Brain microvascular endothelial cell (primary cell): ENCODE data around the gene INSRR.

Experiments
- DNase-seq: peaks from one replicate; pipeline ENCODE4 v3.0.0-alpha.2; 2020
- H3K27ac ChIP-seq: fragments of 250-450 bp; sonication (Bioruptor Pico); 2 replicates; pipeline ENCODE4 v1.5.1; 2020; ENCODE audit warnings: mild to moderate bottlenecking, moderate library complexity
- H3K27me3 ChIP-seq: fragments of 250-450 bp; sonication (Bioruptor Pico); replicated peaks from 2 replicates; pipeline ENCODE4 v1.5.1; 2020; ENCODE audit warnings: mild to moderate bottlenecking
- H3K36me3 ChIP-seq: fragments of 250-450 bp; sonication (Bioruptor Pico); replicated peaks from 2 replicates; pipeline ENCODE4 v1.5.1; 2020; ENCODE audit warnings: mild to moderate bottlenecking
- H3K4me3 ChIP-seq: 2 replicates; pipeline ENCODE4 v1.5.1; 2011; ENCODE audit warnings: low read depth, mild to moderate bottlenecking, control low read depth, low read length, moderate library complexity
- CTCF ChIP-seq: IDR thresholded peaks from 2 replicates; pipeline ENCODE4 v1.5.1; 2011; ENCODE audit warnings: low read depth, mild to moderate bottlenecking, moderate library complexity, low read length, control low read depth, inconsistent platforms; ENCODE audit errors: missing control alignments
- in situ Hi-C: cut with HindIII; loops from 2 replicates; pipeline ENCODE4 v1.10.0; 2017; ENCODE audit warnings: low sequenced_read_pairs, low pct_ligation_motif_present

Gene INSRR

GRCh38 chr1:156899956-156900718 is 41.2 kb upstream of the INSRR start:
- TF ChIP-seq CTCF, result no peak
- Histone ChIP-seq H3K27me3 (no peaks in the 10 kb centered on the region), H3K4me3 (no peak overlapping the region), H3K36me3 (no peaks in the 10 kb centered on the region), H3K27ac (no peak overlapping the region)
- in situ Hi-C loops, result no loop called here
- DNase-seq, result peak; percentile 49

DNA sequence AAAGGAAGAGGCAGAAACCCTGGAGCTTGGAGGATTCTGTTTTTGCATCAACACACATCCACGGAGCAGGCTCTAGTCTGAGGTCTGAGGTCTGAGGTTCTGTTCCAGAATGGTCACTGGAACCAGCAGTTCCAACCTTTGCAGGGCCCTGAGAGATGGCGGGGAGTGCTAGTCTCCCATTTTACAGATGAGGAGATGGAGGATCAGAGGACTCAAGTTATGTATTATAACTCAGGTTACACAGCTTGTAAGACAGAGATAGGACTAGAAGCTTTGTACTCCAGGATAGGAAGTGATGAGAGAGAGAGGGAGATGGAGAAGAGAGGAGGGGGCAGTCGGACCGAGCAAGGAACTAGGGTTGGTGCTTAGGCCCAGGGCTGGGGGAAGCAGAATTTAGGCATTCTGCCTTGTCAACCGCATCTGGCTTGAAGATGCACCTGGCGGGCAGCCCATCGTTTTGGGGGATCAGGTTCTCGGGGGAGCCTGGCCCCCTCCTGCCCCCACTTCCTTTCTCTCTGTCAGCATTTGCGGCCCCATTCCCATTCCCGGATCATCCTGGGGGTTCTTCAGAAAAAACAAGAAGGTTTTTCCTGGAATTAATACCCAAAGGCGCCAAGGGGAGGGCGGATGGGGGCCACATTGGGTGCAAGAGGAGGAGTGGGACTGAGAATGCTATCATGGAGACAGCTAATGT is 40.2 kb upstream of the INSRR start:
- in situ Hi-C loops, result no loop called here
- Histone ChIP-seq H3K27ac (peak overlapping the region; percentile 90), H3K4me3 (no peak overlapping the region), H3K36me3 (no peaks in the 10 kb centered on the region), H3K27me3 (no peaks in the 10 kb centered on the region)
- TF ChIP-seq CTCF, result no peak
- no peak for DNase-seq

DNA sequence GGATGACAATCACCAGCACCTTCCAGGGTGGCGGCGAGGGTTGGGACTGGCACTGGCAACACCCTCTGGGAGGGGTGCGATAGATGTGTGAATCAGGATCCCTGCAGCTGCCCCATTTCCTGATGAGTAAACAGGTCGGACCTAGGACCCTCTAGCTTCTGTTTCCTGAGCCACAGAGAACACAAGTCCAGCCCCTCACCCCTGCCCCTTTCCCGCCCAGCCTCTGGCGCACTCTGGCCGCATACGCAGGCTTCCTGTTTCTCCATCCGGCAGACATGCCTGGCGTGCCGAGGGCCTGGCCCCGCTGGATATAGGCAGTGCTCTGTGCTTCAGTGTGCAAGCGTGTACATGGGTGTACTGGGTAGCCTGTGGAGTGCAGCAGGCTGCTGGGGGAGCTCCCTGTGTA is 39.2 kb upstream of the INSRR start:
- no peaks in the 10 kb centered on the region for H3K36me3 ChIP-seq
- H3K27ac ChIP-seq, result peak overlapping the region; percentile 90
- DNase-seq, result peak; percentile 51
- in situ Hi-C loops, result no loop called here
- no peak overlapping the region for H3K4me3 ChIP-seq
- TF ChIP-seq CTCF, result no peak
- no peaks in the 10 kb centered on the region for H3K27me3 ChIP-seq

DNA sequence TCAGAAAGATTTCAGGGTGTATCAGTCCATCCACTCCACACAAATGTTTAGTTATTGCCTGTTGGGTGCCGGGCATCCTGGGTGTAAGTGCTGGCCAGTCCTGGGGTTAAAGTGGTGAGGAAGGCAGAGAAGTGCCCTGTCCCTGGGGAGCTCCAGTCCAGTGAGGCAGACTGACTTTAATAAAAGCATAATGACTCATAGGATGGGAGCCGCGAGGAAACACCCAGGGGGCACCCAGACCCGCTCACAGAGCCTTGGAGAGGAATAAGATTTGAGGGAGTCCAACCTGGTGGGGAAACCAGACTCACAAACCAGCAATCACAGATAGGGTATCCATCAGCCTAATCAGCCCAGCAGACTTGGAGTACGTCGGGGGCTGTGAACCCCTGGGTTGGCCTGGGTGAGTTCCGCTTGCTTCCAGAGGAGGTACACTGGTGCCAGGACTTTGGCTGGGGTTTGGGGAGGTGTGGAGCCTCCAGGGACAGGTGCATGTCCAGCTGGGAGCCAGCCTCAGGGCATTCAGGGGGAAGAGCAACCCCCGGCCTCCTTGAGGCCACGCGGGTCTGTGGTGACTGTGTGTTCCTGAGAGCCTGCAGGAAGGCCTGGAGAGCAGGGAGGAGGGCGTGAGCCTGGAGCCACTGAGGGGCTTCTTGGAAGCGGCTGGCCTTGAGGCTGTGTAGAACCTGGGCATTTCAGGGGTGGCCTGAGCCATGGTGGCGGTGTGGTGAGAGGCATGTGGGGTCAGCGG is 38.3 kb upstream of the INSRR start:
- Histone ChIP-seq H3K4me3 (no peak overlapping the region), H3K27ac (peak overlapping the region; percentile 90), H3K36me3 (no peaks in the 10 kb centered on the region), H3K27me3 (no peaks in the 10 kb centered on the region)
- DNase-seq, result peak; percentile 75
- no peak for TF ChIP-seq CTCF
- in situ Hi-C loops, result no loop called here

GRCh38 chr1:156896490-156897033 is 37.6 kb upstream of the INSRR start:
- DNase-seq, result peak; percentile 81
- in situ Hi-C loops, result no loop called here
- Histone ChIP-seq H3K27ac (peak overlapping the region; percentile 90), H3K4me3 (no peak overlapping the region), H3K27me3 (no peaks in the 10 kb centered on the region), H3K36me3 (no peaks in the 10 kb centered on the region)
- TF ChIP-seq CTCF, result no peak
